Eye (tissue), 1 donor: ENCODE results near the gene ODF2L.

Experiments used
- DNase-seq: peaks from one replicate; pipeline ENCODE4 v3.0.0-alpha.2; 2015

Gene ODF2L

GRCh38 chr1:86303041-86303690, 93.0 kb downstream of the ODF2L start:
- DNase-seq, result no peak
